CD4-positive, alpha-beta T cell (primary cell): ENCODE results near the gene PRPF19. TPM values are rescaled to one million over a fixed set of nuclear protein-coding genes. Genes with fewer than 3 reads are reported as not detected.

Source experiments
- ATAC-seq: fragments of 200-7000 bp; cut with Tn5 transposase; one replicate; pipeline ENCODE4 v1.10.0; 2022; ENCODE audit warnings: mild to moderate bottlenecking; ENCODE audit not compliant: poor library complexity
- CTCF ChIA-PET: fragments of 350-600 bp; sonication (Branson Sonifier 250); formaldehyde crosslinking; loops from one replicate; lab custom pipeline; 2021; ENCODE audit warnings: antibody characterized with exemption, inconsistent platforms; lab: Charles Lee
- POLR2A ChIA-PET: fragments of 350-600 bp; sonication (Branson Sonifier 250); formaldehyde crosslinking; loops from one replicate; lab custom pipeline; 2021; ENCODE audit warnings: antibody characterized with exemption, inconsistent platforms; lab: Charles Lee
- DNase-seq, 14 experiments: peaks; one replicate each; pipeline ENCODE4 v3.0.0-alpha.2; 2013 to 2020; ENCODE audit warnings: mixed read lengths in 2 of 14
- H3K27ac ChIP-seq, 2 donors: one replicate each; pipeline versions ENCODE4 v1.5.1 to v1.7.0; 2013; ENCODE audit warnings: low read length in 2 of 2, low read depth in 1 of 2, mild to moderate bottlenecking in 1 of 2
- H3K27me3 ChIP-seq, 2 experiments: 1 replicate in 1 of 2; 2 replicates in 1 of 2; pipeline versions ENCODE4 v1.6.1 to v1.7.0; 2013; ENCODE audit warnings: low read length in 2 of 2, control low read depth in 1 of 2, mild to moderate bottlenecking in 1 of 2, moderate library complexity in 1 of 2; ENCODE audit not compliant: insufficient read depth in 2 of 2, control insufficient read depth in 1 of 2
- H3K36me3 ChIP-seq: one replicate; pipeline ENCODE4 v1.6.1; 2013; ENCODE audit warnings: low read length, control low read depth; ENCODE audit not compliant: insufficient read depth
- H3K4me1 ChIP-seq: one replicate; pipeline ENCODE4 v1.6.1; 2013; ENCODE audit warnings: low read length, control low read depth; ENCODE audit not compliant: insufficient read depth
- H3K4me3 ChIP-seq: one replicate; pipeline ENCODE4 v1.5.1; 2013; ENCODE audit warnings: mild to moderate bottlenecking, low read length, moderate library complexity
- H3K9me3 ChIP-seq, 2 experiments: 1 replicate in 1 of 2; 2 replicates in 1 of 2; pipeline versions ENCODE4 v1.6.1 to v1.7.0; 2013; ENCODE audit warnings: low read length in 2 of 2, mild to moderate bottlenecking in 2 of 2, control low read depth in 1 of 2, moderate library complexity in 1 of 2; ENCODE audit not compliant: control insufficient read depth in 1 of 2, insufficient read depth in 1 of 2
- H3K27ac Mint-ChIP-seq: one replicate; pipeline ENCODE4 v1.8.0; 2020; ENCODE audit warnings: mixed read lengths
- H3K27me3 Mint-ChIP-seq: one replicate; pipeline ENCODE4 v1.8.0; 2021; ENCODE audit warnings: mixed read lengths
- H3K36me3 Mint-ChIP-seq: one replicate; pipeline ENCODE4 v1.8.0; 2021; ENCODE audit warnings: low read depth, mixed read lengths
- H3K4me1 Mint-ChIP-seq: one replicate; pipeline ENCODE4 v1.8.0; 2021; ENCODE audit warnings: low read depth, mixed read lengths
- H3K4me3 Mint-ChIP-seq: one replicate; pipeline ENCODE4 v1.8.0; 2020; ENCODE audit warnings: mild to moderate bottlenecking, mixed read lengths
- H3K9me3 Mint-ChIP-seq: one replicate; pipeline ENCODE4 v1.8.0; 2020; ENCODE audit warnings: mixed read lengths
- CTCF ChIP-seq: fragments of 200-600 bp; IDR thresholded peaks from one replicate; pipeline ENCODE4 v1.8.0; 2022; ENCODE audit warnings: antibody characterized with exemption, mild to moderate bottlenecking
- intact Hi-C, 2 experiments: fragments of 100-400 bp; cut with DNase I in 1 of 2; cut with micrococcal nuclease in 1 of 2; formaldehyde crosslinking; loops; one replicate each; pipeline versions ENCODE4 v1.15.1 to v1.9.0; 2023 to 2025; cut with DNase I, micrococcal nuclease
- total RNA-seq, 174 experiments: library from RNA in 2 of 174; stranded (reverse) in 2 of 174; gene quantifications; one replicate each; pipeline ENCODE4 v1.2.3 and lab custom pipeline; 2021 to 2026

The PRPF19 gene
- total RNA-seq, 2 experiments from 2014 or later = 63.2 to 67.3 TPM

GRCh38 chr11:60864856-60865513 is 41.4 kb downstream of the PRPF19 start:
- no peak for DNase-seq
- Histone ChIP-seq H3K9me3 (no peaks in the 10 kb centered on the region), H3K4me3 (no peak overlapping the region), H3K36me3 (no peaks in the 10 kb centered on the region), H3K27ac (no peak overlapping the region), H3K4me1 (no peaks in the 10 kb centered on the region), H3K27me3 (no peaks in the 10 kb centered on the region)
- no peaks in the 10 kb centered on the region for H3K36me3 Mint-ChIP-seq
- no peak for TF ChIP-seq CTCF
- no peaks in the 10 kb centered on the region for H3K4me1 Mint-ChIP-seq
- intact Hi-C loops = no loop called here
- no peaks in the 10 kb centered on the region for H3K9me3 Mint-ChIP-seq
- no peak overlapping the region for H3K4me3 Mint-ChIP-seq
- POLR2A ChIA-PET = no interaction called here
- no peak for ATAC-seq
- H3K27ac Mint-ChIP-seq = no peak overlapping the region
- CTCF ChIA-PET = interaction anchor here (1.1 kb wide), 1 partner anchor 23 kb away, joined by 3 read pairs; no protein-coding TSS in a partner anchor
- no peaks in the 10 kb centered on the region for H3K27me3 Mint-ChIP-seq

GRCh38 chr11:60863550-60864521 is 42.5 kb downstream of the PRPF19 start:
- CTCF ChIA-PET = no interaction called here
- POLR2A ChIA-PET = no interaction called here

GRCh38 chr11:60862171-60862570 is 44.2 kb downstream of the PRPF19 start:
- ChIA-PET POLR2A (no interaction called here), CTCF (no interaction called here)
- intact Hi-C loops = no loop called here
- no peaks in the 10 kb centered on the region for H3K27me3 Mint-ChIP-seq
- H3K4me1 Mint-ChIP-seq = peaks cover 17% of the 10 kb centered on the region
- H3K9me3 Mint-ChIP-seq = no peaks in the 10 kb centered on the region
- no peaks in the 10 kb centered on the region for H3K9me3 ChIP-seq
- no peak overlapping the region for H3K27ac ChIP-seq
- no peak overlapping the region for H3K4me3 Mint-ChIP-seq
- ATAC-seq (no peak), DNase-seq (peak in 1 of 14 experiments; percentile 4)
- no peaks in the 10 kb centered on the region for H3K36me3 Mint-ChIP-seq
- H3K4me1 ChIP-seq = peaks cover 11% of the 10 kb centered on the region
- no peak overlapping the region for H3K27ac Mint-ChIP-seq
- TF ChIP-seq CTCF = no peak
- no peak overlapping the region for H3K4me3 ChIP-seq
- no peaks in the 10 kb centered on the region for H3K36me3 ChIP-seq
- H3K27me3 ChIP-seq = no peaks in the 10 kb centered on the region

More at GRCh38 chr11:60863550-60864521, 42.5 kb downstream of the PRPF19 start:
- DNase-seq (no peak), ATAC-seq (no peak)
- no peak for TF ChIP-seq CTCF
- Histone ChIP-seq H3K27me3 (no peaks in the 10 kb centered on the region), H3K4me3 (no peak overlapping the region), H3K27ac (no peak overlapping the region), H3K36me3 (no peaks in the 10 kb centered on the region), H3K9me3 (no peaks in the 10 kb centered on the region), H3K4me1 (peaks cover 3% of the 10 kb centered on the region)
- Mint-ChIP-seq H3K9me3 (no peaks in the 10 kb centered on the region), H3K36me3 (no peaks in the 10 kb centered on the region), H3K27me3 (no peaks in the 10 kb centered on the region), H3K4me1 (peaks cover 5% of the 10 kb centered on the region), H3K4me3 (no peak overlapping the region), H3K27ac (no peak overlapping the region)
- intact Hi-C loops = no loop called here
